Activated CD8-positive, alpha-beta memory T cell treated with anti-CD3 and anti-CD28 coated beads, Interleukin-2, amount 50 U/mL, for 24 hours (primary cell): ENCODE results near the gene ARF6.
"Not testable (repeated sequence)": the region's sequence is repeated elsewhere in the genome, so short reads cannot be mapped to it uniquely, and the experiment has no call there.

ENCODE experiments used
- DNase-seq: peaks from one replicate; pipeline ENCODE4 v3.0.0-alpha.2; 2020; ENCODE audit errors: extremely low read depth

The ARF6 gene

DNA sequence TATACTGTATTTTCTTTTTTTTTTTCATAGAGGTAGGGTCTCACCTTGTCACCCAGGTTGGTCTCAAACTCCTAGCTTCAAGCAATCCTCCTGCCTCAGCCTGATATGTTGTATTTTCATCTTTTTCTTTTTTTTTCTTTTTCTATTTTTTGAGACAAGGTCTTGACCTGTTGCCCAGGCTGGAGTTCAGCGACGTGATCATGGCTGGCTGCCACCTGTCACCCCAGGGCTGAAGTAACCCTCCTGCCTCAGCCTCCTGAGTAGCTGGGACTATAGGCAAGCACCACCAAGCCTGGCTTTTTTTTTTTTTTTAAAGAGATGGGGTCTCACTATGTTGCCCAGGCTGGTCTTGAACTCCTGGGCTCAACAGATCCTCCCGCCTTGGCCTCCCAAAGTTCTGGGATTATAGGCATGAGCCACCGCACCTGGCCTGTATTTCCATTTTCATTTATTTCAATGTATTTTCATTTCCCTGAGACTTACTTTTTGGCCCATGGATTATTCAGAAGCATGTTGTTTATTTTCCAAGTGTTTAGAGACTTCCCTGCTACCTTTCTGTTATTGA is 16.2 kb upstream of the ARF6 start:
- DNase-seq, result no peak

DNA sequence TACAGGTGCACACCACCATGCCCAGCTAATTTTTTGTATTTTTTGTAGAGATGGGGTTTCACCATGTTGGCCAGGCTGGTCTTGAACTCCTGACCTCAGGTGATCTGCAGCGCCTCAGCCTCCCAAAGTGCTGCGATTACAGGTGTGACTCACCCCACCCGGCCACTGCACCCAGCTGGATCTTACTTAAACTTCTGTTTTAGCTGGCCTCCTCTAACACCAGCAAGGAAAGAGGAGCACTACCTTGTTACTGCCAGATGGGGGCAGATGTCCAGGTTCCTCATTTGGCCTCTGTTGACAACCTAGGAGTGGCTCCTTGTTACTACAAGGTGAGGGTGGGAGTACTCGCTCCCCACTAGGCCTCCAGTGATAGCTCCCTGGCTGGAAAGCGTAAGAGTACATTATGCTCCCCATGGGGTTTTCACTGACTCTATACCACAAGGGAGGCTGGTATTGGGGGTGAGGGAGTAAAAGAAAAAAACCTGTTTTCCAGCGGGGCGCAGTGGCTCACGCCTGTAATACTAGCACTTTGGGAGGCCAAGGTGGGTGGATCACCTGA is 13.2 kb upstream of the ARF6 start:
- DNase-seq, result no peak

DNA sequence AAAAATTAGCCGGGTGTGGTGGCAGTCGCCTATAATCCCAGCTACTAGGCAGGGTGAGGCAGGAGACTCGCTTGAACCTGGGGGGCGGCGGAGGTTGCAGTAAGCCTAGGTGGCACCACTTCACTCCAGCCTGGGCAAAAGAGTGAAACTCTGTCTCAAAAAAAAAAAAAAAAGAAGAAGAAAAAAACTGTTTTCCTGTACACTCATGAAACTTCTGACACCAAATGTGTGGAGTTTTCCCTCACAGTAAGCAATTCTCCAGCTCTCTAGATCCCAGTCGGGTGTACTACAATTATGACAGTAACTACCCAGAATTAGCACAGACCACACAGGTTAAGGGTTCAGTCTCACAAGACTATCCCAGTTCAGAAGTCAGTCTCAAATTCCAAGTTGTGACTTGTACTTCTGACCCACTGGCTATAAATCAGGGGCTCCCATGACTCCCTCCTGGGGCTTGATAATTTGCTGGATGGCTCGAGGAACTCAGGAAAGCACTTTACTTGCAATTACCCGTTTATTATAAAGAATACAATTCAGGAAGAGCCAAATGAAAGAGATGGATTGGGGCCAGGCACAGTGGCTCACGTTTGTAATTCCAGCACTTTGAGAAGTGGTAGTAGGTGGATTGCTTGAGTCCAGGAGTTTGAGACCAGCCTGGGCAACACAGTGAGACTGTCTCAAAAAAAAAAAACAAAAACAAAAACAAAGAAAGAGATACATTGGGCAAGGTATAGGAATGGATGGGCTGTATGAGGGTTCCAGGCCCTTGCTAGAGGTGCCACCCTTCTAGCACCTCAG is 12.4 kb upstream of the ARF6 start:
- DNase-seq, result no peak

DNA sequence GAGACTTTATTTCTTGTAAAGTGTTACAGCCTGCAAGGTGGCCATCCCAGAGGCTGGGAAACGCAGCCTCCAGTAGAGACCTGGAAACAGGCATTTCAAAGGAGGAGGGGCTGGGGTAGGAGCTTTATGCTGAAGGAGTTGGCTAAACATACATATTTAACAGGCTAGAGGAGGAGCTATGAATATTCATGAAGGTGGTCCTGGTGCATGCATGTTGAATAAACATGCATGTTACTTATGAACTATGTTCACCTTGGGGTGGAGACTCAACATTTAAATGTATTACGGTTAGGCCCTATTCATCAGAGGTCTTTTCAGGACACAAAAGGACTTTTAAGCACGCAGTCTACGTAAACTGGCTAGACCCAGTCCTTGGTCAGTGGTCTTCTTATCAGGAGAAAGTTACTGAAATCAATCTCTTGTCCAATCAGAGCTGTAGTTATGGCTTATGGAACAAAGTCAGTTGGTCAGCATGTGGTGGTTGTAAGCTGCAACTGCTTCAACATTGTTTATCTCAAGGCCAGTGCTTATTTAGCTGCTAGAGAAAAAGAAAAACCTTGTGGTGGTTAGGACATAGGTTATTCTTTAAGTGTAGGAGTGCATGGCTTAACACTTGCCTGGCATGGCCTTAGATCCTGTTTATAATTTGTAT is 11.4 kb upstream of the ARF6 start:
- no peak for DNase-seq

DNA sequence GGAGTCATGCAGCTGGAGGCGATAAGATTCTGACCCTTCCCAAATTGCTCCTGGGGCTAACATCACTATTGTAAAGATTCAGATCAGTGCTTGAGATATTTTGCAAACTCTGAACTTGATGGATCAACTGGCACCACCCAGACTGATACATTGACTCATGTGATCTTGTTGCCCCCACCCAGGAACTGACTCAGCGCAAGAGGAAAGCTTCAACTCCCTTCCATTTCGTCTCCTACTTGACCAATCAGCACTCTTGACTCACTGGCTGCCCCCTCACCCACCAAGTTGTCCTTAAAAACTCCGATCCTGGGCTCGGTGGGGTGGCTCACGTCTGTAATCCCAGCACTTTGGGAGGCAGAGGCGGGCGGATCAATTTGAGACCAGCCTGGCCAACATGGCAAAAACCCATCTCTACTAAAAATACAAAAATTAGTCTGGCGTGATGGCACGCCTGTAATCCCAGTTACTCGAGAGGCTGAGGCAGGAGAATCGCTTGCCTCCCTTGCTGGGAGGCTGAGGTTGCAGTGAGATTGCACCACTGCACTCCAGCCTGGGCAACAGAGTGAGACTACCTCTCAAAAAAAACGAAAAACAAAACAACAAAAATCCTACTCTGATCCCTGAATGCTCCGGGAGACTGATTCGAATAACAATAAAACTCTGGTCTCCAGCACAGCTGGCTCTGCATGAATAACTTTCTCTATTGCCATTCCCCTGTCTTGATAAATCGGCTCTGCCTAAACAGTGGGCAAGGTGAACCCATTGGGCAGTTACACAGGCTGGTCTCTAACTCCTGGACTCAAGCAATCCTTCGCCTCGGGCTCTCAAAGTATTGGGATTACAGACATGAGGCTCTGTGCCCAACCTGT is 9.8 kb upstream of the ARF6 start:
- no peak for DNase-seq

DNA sequence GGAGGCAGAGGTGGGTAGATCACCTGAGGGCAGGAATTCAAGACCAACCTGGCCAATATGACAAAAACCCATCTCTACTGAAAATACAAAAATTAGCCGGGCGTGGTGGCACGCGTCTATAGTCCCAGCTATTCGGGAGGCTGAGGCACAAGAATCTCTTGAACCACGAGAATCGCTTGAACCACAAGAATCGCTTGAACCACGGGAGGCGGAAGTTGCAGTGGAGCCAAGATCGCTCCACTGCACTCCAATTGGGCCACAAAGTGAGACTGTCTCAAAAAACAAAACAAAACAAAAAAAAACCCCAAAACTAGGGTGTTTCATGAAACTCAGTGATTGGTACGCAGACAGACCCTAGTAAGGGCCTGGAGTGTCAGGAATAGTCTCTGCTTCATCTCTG is 6.4 kb upstream of the ARF6 start:
- no peak for DNase-seq

DNA sequence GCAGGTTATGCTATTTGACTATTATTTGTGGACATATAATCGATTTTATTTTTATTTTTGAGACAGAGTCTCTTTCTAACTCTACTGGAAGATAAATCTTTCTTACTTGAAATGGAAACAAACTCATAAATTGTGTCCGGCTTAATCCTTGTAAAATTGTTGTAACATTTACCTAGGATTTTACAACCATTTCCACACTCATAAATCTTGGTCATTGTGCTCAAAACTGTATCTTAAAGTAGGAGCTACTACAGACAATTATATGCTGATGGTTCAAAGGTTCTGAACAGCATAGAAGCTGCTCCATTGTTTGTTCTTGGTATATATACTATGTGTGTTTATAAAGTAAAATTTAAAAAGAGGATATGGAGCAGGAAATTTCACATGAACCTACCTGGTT is 4.6 kb upstream of the ARF6 start:
- DNase-seq, result no peak

DNA sequence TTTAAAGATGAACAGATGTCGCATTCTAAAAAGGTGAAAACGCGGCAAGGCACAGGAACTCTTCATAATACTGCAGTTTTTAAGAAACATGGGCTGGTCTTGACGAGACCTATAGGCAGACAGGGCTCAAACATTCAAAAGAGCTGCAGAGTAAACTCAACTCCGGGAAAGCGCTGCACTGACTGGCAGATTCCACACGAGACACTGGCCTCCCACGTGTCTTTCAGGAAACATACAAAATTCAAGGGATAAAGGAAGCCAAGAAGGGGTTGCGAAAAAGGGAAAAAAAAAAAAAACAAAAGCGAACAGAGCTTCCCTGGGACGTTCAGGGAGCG is 614 bp upstream of the ARF6 start:
- DNase-seq, result no peak

DNA sequence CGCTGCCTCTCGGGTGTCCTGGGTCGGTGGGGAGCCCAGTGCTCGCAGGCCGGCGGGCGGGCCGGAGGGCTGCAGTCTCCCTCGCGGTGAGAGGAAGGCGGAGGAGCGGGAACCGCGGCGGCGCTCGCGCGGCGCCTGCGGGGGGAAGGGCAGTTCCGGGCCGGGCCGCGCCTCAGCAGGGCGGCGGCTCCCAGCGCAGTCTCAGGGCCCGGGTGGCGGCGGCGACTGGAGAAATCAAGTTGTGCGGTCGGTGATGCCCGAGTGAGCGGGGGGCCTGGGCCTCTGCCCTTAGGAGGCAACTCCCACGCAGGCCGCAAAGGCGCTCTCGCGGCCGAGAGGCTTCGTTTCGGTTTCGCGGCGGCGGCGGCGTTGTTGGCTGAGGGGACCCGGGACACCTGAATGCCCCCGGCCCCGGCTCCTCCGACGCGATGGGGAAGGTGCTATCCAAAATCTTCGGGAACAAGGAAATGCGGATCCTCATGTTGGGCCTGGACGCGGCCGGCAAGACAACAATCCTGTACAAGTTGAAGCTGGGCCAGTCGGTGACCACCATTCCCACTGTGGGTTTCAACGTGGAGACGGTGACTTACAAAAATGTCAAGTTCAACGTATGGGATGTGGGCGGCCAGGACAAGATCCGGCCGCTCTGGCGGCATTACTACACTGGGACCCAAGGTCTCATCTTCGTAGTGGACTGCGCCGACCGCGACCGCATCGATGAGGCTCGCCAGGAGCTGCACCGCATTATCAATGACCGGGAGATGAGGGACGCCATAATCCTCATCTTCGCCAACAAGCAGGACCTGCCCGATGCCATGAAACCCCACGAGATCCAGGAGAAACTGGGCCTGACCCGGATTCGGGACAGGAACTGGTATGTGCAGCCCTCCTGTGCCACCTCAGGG is 679 bp downstream of the ARF6 start:
- DNase-seq, result peak; percentile 48

DNA sequence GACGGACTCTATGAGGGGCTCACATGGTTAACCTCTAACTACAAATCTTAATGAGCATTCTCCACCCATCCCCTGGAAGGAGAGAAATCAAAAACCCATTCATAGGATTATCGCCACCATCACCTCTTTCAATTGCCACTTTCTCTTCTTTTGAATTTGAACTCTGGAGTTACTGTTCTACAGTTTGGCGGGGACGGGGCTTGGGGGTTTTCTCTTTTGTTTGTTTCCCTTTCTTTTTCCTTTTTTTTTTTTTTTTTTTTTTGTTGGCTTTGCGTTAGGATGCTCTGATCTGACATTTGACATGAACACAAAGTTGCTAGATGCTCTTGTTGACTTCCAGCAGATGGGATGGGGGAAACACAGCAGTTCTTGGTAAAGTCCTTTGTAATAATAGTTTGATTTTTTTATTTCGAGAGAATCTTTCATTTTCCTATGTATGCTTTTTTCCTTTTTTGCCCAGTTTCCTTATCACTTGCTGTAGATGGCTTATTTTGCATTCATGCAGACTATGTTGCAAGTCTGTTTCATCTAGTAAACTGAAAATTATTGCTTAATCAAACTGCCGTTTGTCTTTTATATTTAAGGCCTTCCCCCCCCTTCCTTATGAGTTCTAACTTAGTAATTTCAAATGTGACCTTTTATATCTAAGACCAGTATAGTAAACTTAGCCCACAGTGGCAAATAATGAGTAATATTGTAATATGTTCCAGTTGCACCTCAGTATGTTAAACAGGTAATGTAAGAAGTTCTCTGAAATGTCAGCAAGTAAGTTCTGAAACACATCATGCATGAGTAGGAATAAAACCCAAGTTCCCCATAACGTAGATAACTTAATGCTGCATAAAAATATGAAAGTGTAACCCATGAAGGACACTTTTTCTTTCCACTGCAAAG is 1.6 kb downstream of the ARF6 start:
- not testable (repeated sequence) for DNase-seq

DNA sequence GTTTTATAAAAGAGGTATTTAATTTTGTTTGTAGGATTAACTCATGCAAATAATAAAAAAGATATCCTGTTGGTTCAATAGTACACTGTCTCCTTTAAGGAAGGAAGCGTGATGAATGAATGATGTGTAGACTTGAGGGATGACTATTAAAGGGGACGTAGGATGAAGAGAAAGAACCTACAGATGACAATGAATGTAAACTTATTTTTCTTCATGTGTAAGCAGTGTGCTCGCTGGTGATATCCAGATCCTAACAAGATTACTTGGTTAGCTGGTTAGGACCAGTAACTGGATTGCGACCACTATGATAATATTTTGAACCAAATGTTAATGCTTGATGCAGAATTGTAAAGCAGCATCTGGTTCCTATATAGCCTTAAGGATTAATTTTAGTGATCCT is 2.6 kb downstream of the ARF6 start:
- no peak for DNase-seq

DNA sequence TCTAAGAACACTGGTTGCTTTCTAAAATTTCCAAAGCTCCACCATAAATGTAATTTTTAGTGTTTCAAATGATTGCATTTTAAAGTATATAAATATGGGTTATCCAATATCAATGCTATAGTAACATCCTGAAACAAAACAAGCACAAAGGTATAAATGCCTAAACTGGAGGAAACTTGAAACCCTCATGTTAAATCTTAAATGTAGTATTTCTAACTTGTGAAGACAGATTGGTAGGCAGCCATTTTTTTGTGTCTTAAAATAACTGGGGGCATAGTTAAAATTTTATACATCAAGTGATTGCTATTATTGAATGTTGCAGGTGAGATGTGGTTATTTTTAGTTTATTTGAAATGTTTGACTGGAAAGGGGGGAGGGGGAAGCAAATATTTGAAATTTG is 3.4 kb downstream of the ARF6 start:
- not testable (repeated sequence) for DNase-seq

DNA sequence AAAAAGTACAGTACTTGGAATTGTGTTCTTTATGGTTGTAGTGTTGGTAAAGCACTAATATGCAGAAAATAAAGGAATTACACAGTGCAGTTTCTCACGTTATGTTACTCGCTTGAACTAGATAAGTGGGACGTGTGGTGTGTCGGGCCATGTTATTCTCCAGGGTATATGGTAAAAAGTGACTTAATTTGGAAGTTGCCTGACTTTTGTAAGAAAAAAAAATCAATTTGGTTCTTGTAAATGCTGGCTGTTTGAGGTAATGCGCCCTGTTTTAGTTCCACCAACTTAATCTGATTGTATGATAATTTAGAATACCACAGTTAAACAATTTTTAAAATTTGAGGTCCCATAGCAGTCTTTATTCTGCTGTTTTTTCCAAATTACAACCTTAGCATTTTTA is 4.1 kb downstream of the ARF6 start:
- DNase-seq, result no peak

DNA sequence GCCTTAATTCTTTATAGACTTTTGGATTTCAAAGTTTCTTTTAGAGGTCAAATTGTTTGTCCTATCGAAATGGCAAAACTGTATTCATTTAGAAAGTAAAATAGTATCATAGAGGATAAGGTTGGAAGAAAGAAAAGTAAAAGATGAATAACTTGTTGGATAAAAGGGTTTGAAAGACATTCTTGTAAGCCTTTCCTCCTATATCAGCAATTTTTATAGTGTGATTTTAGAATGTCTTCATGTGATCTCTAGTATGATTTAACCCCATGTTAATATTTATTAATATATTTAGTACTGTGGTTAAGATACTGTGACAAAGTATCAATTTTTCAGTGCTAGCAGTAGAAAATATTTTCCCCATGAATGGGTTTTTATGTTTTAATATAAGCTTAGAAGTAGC is 4.5 kb downstream of the ARF6 start:
- no peak for DNase-seq

DNA sequence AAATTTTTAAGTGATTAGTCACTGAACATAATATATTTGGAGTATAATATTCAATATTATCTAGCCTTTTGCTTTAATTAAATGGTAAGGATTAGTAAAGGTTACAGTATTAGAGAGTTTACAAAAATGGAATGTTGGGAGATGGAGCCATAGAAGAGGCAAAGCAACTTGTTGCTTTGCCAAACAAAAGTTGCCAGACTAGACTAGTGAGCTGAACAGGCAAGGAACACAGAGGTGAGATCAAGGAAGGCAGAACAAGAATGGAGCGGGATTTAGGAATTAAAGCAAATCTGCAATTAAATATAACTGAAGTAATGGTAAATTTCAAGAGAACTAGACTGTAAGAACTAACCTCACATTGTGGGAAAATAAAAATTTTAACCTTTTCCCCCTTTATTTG is 5.1 kb downstream of the ARF6 start:
- DNase-seq, result no peak

DNA sequence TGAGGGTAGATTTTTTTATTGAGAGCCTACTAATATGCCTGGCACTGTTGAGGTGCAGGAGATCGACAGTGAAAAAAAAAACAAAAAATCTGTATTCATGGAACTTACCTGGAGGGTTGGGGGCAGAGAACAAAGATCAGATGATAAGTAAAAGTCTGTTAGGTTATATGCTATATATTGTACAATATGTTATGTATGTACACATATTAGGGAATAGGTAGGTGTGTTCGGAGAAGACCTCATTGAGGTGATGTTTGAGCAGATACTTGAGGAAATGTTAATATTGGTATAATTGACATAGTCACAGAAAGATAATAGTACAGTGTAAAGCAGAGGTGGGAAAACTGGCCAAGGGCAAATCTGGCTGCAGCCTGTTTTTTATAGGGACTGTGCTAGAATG is 5.6 kb downstream of the ARF6 start:
- DNase-seq, result no peak

DNA sequence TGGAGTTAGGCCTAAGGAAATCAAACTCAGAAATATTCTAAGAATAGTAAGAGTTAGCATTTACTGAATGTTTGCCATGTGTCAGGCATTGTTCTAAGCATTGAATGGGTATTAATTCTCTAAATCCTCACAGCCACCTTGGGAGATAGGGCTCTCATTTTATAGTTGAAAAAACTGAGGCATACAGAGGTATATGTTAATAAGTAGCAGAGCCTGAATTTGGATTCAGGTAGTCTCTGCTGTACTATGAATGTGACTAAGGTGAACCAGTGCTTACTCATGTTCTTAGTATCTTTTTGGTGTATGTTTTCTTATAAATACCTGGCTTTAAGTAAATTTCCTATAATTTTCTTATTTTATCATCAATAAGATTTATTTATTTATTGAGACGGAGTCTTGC is 8.1 kb downstream of the ARF6 start:
- no peak for DNase-seq

DNA sequence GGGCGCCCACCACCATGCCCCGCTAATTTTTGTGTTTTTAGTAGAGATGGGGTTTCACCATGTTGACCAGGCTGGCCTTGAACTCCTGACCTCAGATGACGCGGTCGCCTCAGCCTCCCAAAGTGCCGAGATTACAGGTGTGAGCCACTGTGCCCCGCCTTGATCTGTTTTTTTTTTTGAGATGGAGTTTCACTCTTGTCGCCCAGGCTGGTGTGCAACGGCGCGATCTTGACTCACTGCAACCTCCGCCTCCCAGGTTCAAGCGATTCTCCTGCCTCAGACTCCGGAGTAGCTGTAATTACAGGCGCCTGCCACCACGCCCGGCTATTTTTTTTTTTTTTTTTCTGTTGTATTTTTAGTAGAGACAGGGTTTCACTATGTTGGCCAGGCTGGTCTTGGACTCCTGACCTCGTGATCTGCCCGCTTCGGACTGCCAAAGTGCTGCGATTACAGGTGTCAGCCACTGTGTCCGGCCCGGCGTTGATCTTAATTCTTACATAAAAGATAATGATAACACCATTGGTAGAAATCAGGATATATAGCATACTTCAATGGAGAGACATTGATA is 9.9 kb downstream of the ARF6 start:
- not testable (repeated sequence) for DNase-seq

DNA sequence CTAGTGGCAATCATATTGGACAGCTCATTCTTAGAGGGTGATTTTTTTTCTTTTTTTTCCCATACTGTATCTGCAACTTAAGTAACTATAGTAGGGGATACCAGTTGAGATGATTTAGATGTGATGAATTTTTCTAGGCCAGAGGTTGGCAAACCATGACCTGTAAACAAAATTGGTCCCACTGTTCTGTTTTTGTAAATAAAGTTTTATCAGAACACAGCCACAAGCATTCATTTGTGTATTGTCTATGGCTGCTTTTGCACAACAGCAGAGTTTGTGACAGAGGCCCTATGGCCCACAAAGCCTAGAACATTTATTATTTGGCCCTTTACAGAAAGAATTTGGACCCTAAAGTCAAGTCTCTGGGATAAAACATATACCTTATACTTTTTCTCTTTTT is 11.4 kb downstream of the ARF6 start:
- no peak for DNase-seq

DNA sequence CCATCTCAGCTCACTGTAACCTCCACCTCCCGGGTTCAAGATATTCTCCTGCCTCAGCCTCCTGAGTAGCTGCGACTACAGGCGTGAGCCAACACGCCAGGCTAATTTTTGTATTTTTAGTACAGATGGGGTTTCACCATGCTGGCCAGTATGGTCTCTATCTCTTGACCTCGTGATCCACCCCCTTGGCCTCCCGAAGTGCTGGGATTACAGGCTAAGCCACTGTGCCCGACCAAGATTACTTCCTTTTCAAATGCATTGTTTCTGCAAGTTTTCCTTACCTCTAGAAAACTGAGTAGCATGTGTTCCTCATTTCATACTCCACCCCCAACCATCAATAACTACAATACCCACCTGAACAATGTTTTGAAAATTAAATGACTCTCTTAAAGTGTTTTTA is 13.1 kb downstream of the ARF6 start:
- no peak for DNase-seq
